ENCODE results near the gene LYST.
A peak's percentile ranks its signal among the peaks of the same experiment; 100 is the strongest.

The LYST gene

DNA sequence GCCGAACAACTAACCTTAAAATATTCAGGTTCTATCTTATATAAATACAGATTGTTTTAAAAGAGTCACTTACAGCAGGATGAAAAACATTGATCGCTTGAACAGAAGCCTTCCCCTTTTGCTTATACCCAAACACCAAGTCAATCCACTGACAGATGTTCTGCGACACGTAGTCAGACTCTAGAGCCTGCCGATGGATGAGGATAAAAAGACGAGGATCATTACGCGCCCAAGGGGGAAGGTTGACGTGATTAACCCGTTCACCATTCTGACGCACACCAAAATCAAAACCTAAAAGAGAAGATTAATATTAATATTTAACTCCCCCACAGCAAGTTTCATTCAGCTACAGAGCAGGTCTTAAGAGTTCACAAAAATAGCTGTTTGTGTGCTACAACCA, 157.7 kb downstream of the LYST start:
- no peak for DNase-seq

DNA sequence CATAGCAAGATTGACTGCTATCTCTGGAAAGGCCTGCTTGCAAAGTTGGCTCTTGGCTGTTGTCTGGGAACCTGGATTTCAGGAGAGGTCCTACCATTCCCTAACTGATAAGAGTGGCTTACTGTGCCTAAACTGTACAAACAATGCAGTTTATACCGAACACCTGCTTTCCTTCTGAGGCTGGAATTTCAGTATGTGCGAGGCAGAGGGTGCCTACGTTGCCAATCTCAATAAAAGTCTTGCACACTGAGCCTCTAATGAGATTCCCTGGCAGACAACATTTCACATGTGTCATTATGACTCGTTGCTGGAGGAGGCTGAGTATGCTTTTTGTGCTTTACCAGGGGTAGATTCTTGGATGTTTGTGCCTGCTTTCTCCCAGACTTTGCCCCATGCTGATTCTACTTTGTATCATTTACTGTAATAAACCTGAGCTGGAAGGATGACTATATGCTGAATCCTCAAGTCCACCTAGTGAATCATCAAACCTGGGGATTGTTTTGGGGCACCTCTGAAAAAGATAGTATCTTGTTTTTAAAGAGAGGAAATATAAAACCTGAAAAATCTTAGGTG, 158.2 kb downstream of the LYST start:
- no peak for DNase-seq

DNA sequence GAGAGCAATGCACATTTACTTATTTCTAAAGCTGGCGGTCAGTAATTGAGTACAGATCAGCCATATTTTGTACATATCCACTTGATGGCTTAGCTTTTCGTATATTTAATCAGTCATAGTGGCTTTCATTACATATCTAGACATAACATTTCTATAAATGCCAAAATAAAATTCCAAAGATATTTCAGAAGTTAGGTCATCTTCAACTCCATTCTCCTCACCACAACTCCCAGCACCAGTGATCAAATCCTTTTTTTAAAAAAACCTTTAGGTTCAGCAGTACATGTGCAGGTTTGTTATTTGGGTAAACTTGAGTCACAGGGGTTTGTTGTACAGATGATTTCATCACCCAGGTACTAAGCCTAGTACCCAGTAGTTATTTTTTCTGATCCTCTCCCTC, 163.2 kb downstream of the LYST start:
- no peak for DNase-seq

DNA sequence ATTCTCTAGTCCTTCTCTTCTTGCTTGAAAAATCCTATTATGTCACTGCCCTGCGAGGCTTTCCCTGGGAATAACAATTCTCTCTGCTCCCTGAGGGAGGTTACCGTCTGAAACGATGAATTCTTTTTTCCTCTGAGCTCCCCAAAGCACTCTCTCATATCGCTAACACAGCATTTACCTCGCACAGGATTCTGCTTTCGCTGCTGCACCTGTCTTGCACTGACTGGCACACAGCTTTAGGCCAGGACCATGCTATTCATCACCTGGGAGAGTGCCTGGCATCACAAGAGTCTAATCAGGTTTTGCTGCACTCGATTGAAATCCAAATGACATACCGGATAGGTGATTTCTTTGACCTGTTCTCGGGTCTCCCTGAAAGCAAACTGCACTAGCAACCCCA, 164.3 kb downstream of the LYST start:
- DNase-seq = peak; percentile 56

DNA sequence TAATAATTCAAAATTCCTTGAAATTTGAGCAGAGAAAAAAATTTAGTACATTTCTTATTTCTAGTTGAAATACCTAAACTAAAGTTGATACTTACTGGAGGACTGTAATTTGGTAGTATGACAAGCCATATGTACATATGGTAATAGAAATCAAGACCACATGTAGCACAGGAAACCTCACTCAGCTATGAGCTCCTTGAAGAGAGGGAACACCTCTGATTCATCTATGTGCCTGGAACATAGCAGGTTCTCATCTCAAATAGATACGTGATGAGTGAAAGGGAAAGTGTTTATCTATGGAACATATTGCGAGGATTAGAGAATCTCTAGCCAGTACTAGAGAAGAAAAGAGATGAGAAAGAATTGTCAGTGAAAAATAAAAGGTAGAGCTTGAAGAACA, 169.2 kb downstream of the LYST start:
- no peak for DNase-seq

GRCh38 chr1:235689356-235689755, 177.3 kb downstream of the LYST start:
- no peak for DNase-seq

GRCh38 chr1:235688096-235688495, 178.6 kb downstream of the LYST start:
- DNase-seq = no peak

DNA sequence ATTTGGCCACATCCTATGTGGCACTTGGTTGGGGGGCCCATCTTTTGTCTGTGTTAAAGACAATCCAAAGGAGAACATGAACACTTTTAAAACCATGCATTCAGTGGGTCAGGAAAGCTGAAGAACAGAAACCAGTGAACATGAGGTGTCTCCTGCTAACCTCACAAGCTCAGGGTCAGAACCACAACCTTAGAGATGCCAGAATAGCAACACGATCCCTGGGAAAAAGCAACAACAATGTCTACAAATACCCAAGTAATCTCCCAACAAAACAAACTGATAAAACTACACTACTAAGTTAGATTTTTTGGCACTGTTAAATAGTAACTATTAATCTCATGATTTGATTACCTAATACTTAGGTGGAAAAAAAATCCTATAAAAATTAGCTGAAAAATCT, 183.1 kb downstream of the LYST start:
- no peak for DNase-seq

- no peak for DNase-seq
These were observed 184.5 kb downstream of the LYST start for GRCh38 chr1:235682216-235682615.

DNA sequence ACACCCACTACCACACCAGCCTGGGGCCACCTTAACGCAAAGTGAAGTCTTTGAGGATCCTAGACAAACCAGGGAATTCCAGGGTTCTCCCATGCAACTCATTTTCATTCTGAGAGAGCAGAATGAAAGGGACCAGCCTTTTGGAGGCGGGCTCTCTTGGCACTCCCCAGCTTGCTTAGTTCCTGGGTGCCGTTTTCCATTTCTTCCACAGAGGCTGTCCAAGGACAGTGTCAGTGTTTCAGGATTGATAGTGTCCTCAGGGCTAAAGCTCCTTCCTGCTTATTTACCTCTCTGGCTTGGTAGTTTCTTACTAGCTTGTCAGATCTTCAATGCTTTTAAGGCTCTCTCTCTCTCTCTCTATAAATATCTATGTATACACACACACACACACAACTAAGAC, 187.1 kb downstream of the LYST start:
- DNase-seq = no peak

- DNase-seq = no peak
These were observed 187.7 kb downstream of the LYST start for GRCh38 chr1:235679005-235679404.

GRCh38 chr1:235675152-235675890, 191.4 kb downstream of the LYST start:
- DNase-seq = no peak

DNA sequence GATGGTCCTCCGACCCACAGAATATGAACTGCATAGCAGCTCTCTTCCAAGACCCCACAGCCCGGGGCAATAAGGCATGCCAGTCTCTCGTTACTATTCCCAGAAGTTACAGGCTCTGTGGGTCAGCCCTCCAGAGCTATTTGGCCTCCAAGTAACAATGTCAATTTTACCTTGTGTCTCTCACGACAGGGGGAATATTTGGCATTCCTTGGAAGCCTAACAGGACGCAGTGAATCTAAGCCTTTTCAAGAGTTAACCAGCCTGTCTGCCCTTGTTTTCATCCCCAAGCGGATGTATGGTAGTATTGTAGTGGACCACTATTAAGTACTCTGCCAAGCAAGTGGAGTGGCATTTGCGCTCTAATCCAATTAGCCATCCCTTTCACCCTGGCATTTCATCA, 192.7 kb downstream of the LYST start:
- no peak for DNase-seq

- DNase-seq = no peak
These were observed 194.7 kb downstream of the LYST start for GRCh38 chr1:235671992-235672391.

- no peak for DNase-seq
These were observed 196.4 kb downstream of the LYST start for GRCh38 chr1:235670157-235670776.

DNA sequence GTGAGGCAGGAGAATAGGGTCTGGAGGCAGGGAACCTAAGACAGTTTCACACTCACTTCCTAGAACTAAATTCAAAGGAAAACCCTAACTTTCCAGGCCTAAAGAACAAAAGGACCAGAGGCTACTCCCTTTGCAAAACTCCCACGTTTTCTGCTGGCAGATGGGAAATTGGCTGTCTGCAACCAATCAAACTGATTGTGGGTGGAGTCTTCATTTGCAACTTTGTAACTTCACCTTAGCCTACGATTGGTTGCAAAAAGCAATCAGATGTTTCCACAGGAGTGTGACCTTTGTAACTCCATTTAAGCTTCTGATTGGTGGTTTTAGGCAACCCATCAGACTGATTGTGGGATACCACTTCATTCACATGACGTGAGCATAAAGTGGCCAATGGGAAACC, 197.4 kb downstream of the LYST start:
- no peak for DNase-seq

- peak; percentile 45 for DNase-seq
These were observed 203.1 kb downstream of the LYST start for GRCh38 chr1:235663628-235664027.

- DNase-seq = no peak
These were observed 205.1 kb downstream of the LYST start for GRCh38 chr1:235661568-235661967.

GRCh38 chr1:235659186-235659771, 207.4 kb downstream of the LYST start:
- DNase-seq = no peak

DNA sequence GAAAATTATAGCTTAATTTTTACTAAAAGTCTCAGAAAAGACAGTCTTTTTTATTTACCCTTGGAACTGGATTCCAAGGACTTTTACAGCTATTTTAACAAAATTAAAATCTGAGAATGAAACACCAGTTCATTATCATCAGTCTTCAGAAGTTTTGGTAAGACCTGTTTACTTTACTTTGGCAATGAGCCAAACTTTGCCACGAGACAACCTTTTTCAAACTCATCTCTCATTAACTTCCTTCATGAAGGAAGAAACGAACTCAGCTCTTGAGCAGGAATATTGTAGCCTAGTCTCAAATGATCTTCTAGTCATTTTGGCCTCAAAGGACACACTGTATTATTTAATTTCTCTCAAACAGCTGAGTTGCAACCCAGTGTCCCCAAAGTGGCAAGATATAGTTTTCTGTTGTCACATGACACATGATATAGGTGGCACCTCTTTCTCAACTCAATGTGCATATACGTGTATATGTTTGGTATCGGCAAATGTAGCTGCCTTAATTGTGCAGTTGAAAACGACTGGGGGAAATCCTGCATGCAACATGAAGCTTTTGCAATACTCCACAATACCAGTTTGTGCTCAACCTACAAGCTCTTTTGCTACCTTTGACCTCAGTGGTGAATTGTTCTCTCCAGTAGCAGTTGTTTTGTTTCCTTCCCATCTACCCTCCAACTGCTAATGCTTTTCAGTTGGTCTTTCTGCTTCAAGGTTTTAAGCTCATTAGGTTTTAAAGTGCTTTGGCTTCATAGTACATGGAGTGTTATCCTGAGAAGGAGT, 208.8 kb downstream of the LYST start:
- DNase-seq = peak; percentile 53

DNA sequence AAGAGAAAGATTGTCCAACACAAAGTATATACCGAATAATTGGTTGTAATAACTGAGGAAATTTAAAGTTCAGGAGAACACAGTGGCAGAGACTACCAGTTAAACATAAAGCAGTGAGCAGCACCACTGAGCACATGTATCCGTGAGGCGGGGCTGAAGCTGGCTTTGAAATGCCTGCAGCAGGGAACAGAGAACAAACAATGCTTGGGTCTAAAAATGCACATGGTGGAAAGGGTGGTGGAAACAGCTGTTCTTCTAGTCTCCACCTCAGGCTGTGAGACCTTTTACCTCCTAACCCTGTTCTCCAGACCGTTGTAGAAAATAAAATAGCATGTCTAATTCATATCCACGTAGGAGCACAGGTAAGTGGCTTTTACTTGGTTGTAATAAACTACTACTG, 209.4 kb downstream of the LYST start:
- DNase-seq = no peak

- no peak for DNase-seq
These were observed 214.3 kb downstream of the LYST start for GRCh38 chr1:235652364-235652763.

- DNase-seq = no peak
These were observed 215.4 kb downstream of the LYST start for GRCh38 chr1:235651170-235651806.

Data from RPMI8226 (cell line).